ENCODE measurements around the gene SENP2.

GRCh38 chr3:185653949-185654757 is 68.1 kb downstream of the SENP2 start:
- no peak for TF ChIP-seq CTCF (conservative IDR thresholded peaks at IDR 0.05; ENCODE audit: low read depth, low read length)
- TF ChIP-seq EZH2phosphoT487 (IDR thresholded peaks at IDR 0.05; ENCODE audit: borderline replicate concordance, low read length), result no peak

Measured in PC-3 (cell line).